Kidney (tissue), 14 donors: ENCODE measurements around the gene CKB. TPM values are rescaled to one million over a fixed set of nuclear protein-coding genes. Genes with fewer than 3 reads are reported as not detected.

Experiments
- DNase-seq, 5 donors: peaks; one replicate each; pipeline ENCODE4 v3.0.0-alpha.2; 2013 to 2020
- FAIRE-seq: peaks from 2 replicates; lab custom pipeline; 2012; peaks lifted over from hg19 to GRCh38; lab: Jason Lieb, UNC
- H3K27ac ChIP-seq, 2 donors: one replicate each; pipeline ENCODE4 v1.7.0; 2013; ENCODE audit warnings: low read depth in 2 of 2, low read length in 2 of 2, inconsistent platforms in 1 of 2
- H3K27me3 ChIP-seq: one replicate; pipeline ENCODE4 v1.7.1; 2013; ENCODE audit warnings: low read length, inconsistent platforms; ENCODE audit not compliant: control insufficient read depth, insufficient read depth
- H3K36me3 ChIP-seq, 3 donors: one replicate each; pipeline versions ENCODE4 v1.7.0 to v1.7.1; 2013; ENCODE audit warnings: low read length in 3 of 3, control low read depth in 1 of 3, inconsistent platforms in 1 of 3; ENCODE audit not compliant: insufficient read depth in 3 of 3, control insufficient read depth in 2 of 3
- H3K4me1 ChIP-seq, 3 donors: one replicate each; pipeline versions ENCODE4 v1.7.0 to v1.7.1; 2013; ENCODE audit warnings: low read length in 3 of 3, inconsistent platforms in 1 of 3, low read depth in 1 of 3; ENCODE audit not compliant: control insufficient read depth in 2 of 3, insufficient read depth in 2 of 3
- H3K4me3 ChIP-seq, 3 donors: one replicate each; pipeline versions ENCODE4 v1.7.0 to v1.8.1; 2013; ENCODE audit warnings: low read length in 3 of 3, control low read depth in 1 of 3, inconsistent platforms in 1 of 3
- H3K9ac ChIP-seq, 3 donors: one replicate each; pipeline versions ENCODE4 v1.7.0 to v1.7.1; 2013; ENCODE audit warnings: low read length in 3 of 3, control low read depth in 1 of 3, inconsistent platforms in 1 of 3
- H3K9me3 ChIP-seq, 3 donors: one replicate each; pipeline versions ENCODE4 v1.7.0 to v1.7.1; 2013; ENCODE audit warnings: low read length in 3 of 3, control low read depth in 1 of 3, inconsistent platforms in 1 of 3; ENCODE audit not compliant: control insufficient read depth in 2 of 3, insufficient read depth in 1 of 3
- intact Hi-C: fragments of 100-400 bp; cut with DNase I; formaldehyde crosslinking; loops from one replicate; pipeline ENCODE4 v1.11.1; 2022
- polyA plus RNA-seq: library from polyadenylated mRNA; stranded (reverse); fragments of 350-450 nt; fragmentation: Illumina TruSeq; extraction: RNeasy Lipid Tissue Mini Kit (QIAGEN cat#74804); gene quantifications from one replicate; pipeline ENCODE4 v1.2.3, GENCODE V29; 2014; ENCODE audit warnings: low read depth, low replicate concordance; ENCODE audit not compliant: insufficient read depth
- total RNA-seq: library from RNA; stranded (reverse); fragmentation: NEBNext Ultra II Directional; extraction: Animal tissue kit (Norgen Biotek cat#: 25700); gene quantifications from one replicate; pipeline ENCODE4 v1.2.1, GENCODE V29; 2021
- TF ChIP-seq, protein P1 (sequence below): IDR thresholded peaks from 3 replicates; pipeline ENCODE4 v1.5.1; 2012; ENCODE audit warnings: mild to moderate bottlenecking, moderate library complexity, borderline replicate concordance; ENCODE audit not compliant: insufficient read depth; ENCODE audit errors: extremely low read depth
- donor health status: control.
- donor health status: control.
- donor health status: control.
- donor health status: control.
- donor health status: control.
- donor health status: DM: yes; HTN: yes; CAD: no.
- donor health status: Normal renal cell carcinoma (clear cell type).

The CKB gene
- total and polyA plus RNA-seq, 2 donors from 2014 or later = 539 to 916 TPM

- H3K9me3 ChIP-seq = no peaks in the 10 kb centered on the region
- no peak for FAIRE-seq
- H3K27me3 ChIP-seq = no peaks in the 10 kb centered on the region
- DNase-seq = peak in 1 of 5 donors; percentile 54
- H3K9ac ChIP-seq = no peak overlapping the region
- H3K36me3 ChIP-seq = no peaks in the 10 kb centered on the region
- peak overlapping the region; percentile 0 to 28 for H3K27ac ChIP-seq
- TF ChIP-seq, protein P1, sequence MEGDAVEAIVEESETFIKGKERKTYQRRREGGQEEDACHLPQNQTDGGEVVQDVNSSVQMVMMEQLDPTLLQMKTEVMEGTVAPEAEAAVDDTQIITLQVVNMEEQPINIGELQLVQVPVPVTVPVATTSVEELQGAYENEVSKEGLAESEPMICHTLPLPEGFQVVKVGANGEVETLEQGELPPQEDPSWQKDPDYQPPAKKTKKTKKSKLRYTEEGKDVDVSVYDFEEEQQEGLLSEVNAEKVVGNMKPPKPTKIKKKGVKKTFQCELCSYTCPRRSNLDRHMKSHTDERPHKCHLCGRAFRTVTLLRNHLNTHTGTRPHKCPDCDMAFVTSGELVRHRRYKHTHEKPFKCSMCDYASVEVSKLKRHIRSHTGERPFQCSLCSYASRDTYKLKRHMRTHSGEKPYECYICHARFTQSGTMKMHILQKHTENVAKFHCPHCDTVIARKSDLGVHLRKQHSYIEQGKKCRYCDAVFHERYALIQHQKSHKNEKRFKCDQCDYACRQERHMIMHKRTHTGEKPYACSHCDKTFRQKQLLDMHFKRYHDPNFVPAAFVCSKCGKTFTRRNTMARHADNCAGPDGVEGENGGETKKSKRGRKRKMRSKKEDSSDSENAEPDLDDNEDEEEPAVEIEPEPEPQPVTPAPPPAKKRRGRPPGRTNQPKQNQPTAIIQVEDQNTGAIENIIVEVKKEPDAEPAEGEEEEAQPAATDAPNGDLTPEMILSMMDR = no peak
- no peak overlapping the region for H3K4me3 ChIP-seq
- H3K4me1 ChIP-seq = peaks cover 0 to 45% (median 31%) of the 10 kb centered on the region in 3 donors
- intact Hi-C loops = no loop called here
These were observed 1.6 kb upstream of the CKB start for GRCh38 chr14:103524002-103524935.

- peak overlapping the region in 1 of 3 donors; percentile 43 for H3K4me3 ChIP-seq
These were observed 935 bp upstream of the CKB start for GRCh38 chr14:103523575-103523954.

GRCh38 chr14:103521951-103522563, 573 bp downstream of the CKB start:
- peak overlapping the region; percentile 63 to 79 for H3K27ac ChIP-seq
- intact Hi-C loops = no loop called here

More at GRCh38 chr14:103523575-103523954, 935 bp upstream of the CKB start:
- Histone ChIP-seq H3K4me1 (peaks cover 0 to 52% (median 33%) of the 10 kb centered on the region in 3 donors), H3K9ac (peak overlapping the region in 1 of 3 donors; percentile 10), H3K36me3 (no peaks in the 10 kb centered on the region), H3K27me3 (no peaks in the 10 kb centered on the region), H3K27ac (no peak overlapping the region), H3K9me3 (no peaks in the 10 kb centered on the region)
- TF ChIP-seq, protein P1 = no peak
- intact Hi-C loops = no loop called here
- no peak for FAIRE-seq
- DNase-seq = peak in 1 of 5 donors; percentile 48

More at GRCh38 chr14:103521951-103522563, 573 bp downstream of the CKB start:
- no peaks in the 10 kb centered on the region for H3K9me3 ChIP-seq
- peak in 3 of 5 donors; percentile 55 to 91 (median 87) for DNase-seq
- H3K9ac ChIP-seq = peak overlapping the region in 2 of 3 donors; percentile 14 to 46
- peaks cover 0 to 48% (median 37%) of the 10 kb centered on the region in 3 donors for H3K4me1 ChIP-seq
- no peaks in the 10 kb centered on the region for H3K36me3 ChIP-seq
- H3K4me3 ChIP-seq = peak overlapping the region; percentile 32 to 48 (median 36)
- no peaks in the 10 kb centered on the region for H3K27me3 ChIP-seq
- TF ChIP-seq, protein P1 = no peak
- FAIRE-seq = no peak
